Stimulated activated CD8-positive, alpha-beta memory T cell treated with anti-CD3 and anti-CD28 coated beads, Interleukin-12 subunit alpha, Interleukin-12 subunit beta, amount 100 ng/mL, for 1 hour (primary cell): Measurements from ENCODE around the gene MYT1.

ENCODE experiments used
- DNase-seq: peaks from one replicate; pipeline ENCODE4 v3.0.0-alpha.2; 2020; ENCODE audit warnings: low read depth

The MYT1 gene

DNA sequence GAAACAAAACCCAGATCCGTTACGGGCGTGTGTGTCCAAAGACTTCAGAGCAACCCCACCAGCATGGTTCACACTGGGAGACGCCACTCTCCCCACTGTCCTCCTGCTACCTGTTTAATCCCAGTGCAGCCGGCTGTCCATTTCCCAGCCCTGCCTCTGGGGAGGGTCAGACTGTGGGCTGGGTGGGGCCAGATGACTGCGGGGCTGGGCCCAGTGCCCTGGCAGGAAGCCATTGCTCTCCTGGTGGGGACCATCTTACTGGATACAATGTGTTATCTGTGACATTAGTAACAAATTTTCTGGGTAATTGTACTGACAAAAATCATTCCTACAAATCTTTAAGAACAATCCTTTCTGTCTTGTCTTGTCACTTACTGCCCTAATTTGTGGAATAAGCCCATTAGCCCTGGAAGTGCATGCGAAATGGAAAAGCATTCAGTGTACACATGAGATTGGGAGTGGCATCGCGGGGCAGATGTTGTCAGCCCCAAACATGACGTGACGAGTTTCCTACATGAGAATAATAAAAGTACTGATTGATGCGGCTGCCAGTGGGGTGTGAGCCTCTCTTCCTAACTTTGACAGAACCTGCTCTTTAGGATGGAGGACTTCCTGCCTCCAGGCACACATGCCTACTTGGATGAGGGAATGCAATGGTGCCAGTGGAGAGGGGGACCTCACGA is 53.4 kb downstream of the MYT1 start:
- DNase-seq, result no peak

DNA sequence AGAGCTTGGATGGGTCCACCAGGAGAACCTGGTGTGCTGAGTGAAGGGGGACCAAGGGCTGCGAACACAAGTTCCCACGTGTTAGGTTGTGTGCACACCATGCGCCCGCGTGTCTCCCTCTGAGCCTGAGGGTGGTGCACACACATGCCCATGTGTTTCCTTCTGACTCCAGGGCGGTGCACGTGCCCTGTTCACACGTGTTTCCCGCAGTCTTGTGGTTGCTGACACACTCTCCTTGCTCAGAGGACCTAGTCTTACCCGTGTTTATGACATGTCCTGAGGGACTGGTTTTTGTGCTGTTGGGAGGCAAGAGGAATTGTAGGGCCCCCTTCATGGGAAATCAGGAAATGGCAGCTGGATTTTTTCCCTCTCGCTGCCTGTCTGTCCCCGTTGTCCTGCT is 55.0 kb downstream of the MYT1 start:
- DNase-seq, result no peak

GRCh38 chr20:64219730-64220129 is 55.5 kb downstream of the MYT1 start:
- no peak for DNase-seq

DNA sequence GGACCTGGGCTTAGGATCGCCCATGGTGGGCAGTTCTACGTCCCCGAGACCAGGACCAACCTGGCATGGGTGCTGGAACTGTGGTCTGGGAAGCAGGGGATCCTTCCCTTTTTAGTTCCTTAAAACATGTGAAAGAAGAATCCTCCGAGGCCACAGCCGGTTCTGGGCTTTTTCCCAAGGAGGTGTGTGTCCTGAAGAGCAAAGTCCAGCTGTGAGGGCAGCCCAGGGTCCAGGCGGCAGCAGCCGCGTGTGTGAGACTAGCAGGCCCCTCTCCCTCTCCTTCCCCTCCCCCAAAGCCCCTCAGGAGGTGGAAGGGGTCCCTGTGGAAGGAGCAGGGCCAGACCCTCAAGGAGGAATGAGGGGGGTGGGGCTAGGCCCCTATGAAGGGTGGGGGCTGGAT is 56.2 kb downstream of the MYT1 start:
- DNase-seq, result no peak

- DNase-seq, result no peak
Measured at GRCh38 chr20:64220891-64221527, 56.8 kb downstream of the MYT1 start.

DNA sequence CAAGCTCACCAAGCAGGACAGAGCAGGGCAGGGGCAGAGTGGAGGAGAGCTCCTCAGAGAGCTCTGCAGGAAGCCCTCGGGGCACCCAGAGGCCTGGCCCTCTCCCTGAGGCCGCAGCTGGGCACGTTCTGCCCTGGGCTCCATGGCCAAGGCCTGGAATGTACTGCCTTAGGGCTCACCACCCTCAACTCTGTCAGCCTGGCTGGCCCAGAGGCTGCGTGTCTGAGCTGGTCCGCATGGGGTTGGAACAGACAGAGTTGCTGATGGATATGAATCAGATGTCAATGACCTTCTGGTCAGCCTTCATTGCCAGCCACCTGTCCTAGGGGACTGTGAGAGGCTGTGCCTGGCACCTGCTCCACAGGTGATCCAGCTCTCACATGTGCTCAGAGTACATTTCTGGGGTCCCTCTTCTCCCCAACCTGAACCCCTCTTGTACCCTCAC is 58.1 kb downstream of the MYT1 start:
- no peak for DNase-seq

- no peak for DNase-seq
Measured at GRCh38 chr20:64222851-64223525, 58.7 kb downstream of the MYT1 start.

GRCh38 chr20:64223526-64224067 is 59.3 kb downstream of the MYT1 start:
- DNase-seq, result no peak

DNA sequence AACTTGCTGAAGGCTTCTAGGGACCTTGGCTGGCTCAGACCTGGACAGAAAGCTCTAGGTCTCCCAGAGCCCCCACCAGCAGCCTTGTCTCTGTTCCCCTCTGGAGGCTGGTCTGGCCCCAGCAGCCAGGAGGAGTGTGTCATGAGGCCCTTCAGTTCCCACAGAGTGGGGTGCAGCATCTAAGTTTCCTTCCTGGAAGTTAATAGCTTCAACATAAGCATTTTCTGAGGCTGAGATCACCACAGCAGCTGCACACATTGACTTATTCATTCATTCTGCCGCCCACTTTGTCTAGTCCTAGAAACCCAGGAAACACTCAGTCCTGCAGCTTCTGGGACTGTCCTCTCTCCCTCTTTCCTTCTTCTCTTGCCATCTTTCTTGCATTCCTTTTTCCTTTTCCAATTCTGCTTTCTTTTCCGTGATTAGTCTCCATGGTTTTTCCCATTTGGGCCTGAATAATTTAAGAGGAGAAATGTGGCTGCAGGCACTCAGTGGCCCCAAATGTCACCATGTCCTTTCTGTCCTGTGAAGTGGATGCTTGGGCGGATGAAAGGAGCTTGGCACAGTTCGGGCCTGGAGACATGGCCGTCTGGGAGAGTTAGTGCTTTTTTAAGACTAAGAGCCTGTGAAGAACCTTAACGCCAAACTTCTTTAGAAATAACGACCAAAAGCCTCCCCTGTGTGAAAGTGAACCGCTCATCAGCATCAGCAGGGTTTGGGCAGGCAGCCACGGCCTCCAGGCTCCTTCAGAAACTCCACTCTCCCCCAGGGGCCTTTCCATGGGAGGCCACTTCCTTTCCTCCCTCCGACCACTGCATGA is 60.3 kb downstream of the MYT1 start:
- no peak for DNase-seq

DNA sequence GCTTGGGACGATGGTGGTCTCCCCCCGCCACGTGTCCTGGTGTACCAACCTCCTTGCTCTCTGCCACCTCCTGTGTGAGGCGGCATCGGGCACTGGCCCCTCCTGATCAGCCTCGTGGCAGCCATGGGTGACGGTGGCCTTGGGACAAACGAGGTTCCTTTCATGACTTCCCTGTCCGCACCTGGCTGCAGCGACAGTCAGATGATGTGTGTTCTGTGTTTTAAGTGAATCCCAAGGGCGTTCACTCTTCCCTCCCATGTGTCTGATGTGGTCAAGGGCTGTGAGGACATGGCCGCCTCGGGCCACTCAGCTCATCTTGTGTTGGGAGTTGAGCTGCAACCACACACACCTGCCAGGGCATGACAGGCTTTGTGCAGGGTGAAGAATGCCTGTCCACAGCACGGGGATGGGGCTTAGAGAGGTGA is 60.9 kb downstream of the MYT1 start:
- DNase-seq, result no peak

- no peak for DNase-seq
Measured at GRCh38 chr20:64225828-64226598, 61.8 kb downstream of the MYT1 start.

- no peak for DNase-seq
Measured at GRCh38 chr20:64226686-64227580, 62.7 kb downstream of the MYT1 start.

DNA sequence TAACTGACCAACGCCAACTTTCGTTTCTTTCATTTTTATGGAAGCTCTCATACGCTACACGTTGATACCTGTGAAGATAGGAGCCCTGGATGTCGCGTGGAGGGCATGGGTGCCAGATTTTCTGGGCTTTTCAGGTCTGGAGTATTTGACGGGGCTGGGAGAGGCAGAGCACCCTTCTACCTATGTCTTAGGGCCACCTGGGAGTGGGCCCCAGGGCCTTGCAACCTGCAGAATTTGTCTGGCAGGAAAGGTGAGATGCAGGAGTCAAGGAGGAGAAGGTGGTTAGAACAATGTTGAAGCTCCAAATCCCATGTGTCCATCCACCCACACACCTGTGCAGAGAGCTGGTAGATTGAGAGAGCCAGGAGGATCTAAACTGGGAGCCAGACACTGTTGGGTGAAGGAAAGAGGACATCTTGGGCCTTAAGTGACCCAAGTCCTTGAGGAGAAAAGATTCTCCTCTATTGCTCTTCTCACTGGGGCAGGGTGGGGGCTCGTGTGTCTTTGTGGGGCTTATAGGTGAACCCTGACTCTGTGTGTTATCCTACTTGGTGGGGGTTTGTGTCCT is 63.9 kb downstream of the MYT1 start:
- DNase-seq, result no peak

DNA sequence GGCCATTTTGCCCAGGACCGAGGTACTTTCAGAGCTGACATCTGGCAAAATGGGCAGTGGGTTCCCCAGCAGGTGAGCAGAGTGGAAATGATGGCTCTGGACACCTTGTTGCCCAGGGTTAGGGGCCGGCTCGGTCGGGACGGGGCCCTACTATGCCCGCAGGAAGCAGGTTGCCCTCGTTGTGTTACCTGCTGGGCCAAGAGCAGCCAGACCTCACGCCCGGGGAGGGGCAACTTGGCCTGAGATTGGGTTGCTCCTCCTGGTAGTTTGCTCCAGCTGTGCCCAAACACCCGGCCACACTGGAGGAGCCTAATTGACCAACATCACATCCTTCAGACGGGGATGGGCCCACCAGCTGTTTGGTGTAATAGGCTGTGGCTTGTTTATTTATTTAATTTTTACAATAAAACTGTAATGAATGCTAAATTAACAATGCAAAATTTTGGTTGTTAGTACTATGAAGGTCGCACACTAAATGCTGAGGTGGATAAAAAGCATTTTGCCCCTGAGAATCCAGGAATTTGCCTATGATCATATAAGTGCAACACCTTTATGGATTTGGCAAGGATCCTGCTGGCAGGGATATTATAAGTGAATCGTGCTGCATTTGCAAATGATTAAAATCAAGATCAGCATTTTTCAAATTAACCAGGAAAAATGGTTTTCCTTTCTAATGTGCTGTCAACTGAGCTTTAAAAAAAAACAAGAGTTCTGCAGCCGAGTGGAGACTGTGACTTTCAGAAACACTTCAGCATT is 64.7 kb downstream of the MYT1 start:
- DNase-seq, result no peak

DNA sequence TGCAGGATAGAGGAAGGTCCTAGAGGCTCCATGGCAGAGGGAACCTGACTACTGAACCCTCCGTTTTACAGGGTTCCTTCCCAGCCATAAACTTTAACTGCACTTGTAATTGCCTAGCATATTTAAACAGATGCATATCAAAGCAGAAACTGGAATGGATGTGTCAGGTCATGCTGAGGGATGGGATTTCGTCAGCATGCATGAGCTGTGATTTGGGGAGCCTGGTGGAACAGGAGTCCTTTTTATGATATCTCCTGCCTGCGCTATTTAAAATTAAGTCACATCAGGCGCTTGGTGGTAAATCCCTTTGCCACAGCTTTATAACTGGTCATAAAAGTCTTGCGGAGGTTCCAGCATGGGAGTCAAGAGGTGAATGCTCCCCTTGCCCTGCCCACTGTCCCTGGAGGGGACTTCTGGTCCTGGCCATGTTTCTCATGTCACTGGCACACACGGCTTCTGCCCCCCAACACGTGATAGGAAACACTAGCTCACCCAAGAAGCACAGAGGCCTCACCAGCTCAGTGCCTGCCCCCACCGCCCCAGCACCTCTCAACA is 65.3 kb downstream of the MYT1 start:
- DNase-seq, result no peak

GRCh38 chr20:64230461-64231145 is 66.4 kb downstream of the MYT1 start:
- DNase-seq, result no peak

DNA sequence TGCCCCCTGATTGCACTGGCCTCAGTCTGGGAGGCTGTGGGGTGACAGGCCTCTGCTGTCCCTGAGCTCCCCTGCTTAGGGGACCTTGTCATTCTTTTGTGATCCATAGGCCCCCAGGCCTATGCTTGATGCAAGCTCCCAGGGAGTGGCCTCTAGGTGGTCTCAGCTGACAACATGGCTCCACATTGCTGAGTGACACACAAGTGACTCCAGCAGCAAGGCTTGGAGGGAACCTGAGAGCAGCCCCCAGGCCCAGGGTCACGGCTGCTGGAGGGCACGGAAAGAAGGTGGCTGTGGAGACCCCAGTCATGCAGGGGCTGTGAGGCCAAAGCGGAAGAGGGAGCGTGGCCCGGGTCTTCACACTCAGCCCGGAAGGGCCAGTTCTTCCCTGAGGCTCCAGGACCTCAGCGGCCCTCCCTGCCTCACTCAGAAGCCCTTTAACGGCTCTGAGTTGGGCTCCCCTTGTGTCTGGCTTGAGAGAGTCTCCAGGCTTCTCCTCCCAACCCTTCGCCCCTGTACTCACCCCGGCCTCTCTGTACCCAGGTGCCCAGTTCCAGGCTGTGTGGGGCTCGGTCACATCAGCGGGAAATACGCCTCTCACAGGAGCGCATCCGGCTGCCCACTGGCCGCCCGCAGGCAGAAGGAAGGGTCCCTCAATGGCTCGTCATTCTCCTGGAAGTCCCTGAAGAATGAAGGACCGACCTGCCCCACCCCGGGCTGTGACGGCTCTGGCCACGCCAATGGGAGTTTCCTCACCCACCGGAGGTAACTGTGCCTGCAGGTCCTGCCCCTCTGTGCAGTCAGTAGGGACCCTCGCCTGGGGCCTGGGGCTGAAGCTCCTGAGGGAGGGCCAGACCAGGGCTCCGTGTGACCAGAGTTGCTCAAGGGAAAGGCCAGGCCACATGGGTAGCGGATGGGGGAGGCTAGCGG is 67.6 kb downstream of the MYT1 start:
- DNase-seq, result no peak
